Measurements from ENCODE around the gene DUSP1.

DNA sequence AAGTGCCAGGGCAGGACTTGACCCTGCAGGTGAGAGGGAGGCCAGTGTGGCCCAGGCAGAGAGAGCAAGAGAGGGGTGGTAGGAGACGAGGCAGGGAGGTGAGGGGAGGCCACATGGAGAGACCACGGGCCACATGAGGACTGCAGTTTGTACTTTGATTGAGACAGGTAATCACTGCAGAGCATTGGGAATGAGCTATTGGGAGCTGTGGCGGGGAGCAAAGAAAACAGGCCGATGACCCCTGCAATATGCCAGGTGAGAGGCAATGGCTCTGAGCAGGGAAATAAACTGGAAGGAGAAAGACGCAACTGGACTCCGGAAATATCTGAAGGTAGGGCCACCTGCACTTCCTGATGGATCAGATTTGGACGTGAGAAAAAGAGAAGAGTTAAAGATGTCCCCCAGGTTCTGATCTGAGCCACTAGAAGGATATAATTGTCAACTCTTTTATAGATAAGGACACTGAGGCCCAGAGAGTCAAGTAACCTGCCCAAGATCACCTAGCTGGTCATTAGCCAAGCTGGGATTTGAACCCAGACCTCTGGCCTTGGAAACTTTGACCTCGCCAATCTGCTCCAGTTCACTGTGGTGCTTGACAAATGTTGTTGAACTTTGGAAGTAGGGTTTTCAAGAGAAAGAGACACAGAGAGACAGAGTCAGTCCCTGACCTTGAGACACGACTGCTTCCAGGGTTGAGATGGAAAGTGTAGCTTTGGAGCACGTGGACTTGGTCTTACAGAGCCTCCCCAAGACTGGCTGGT is 42.3 kb downstream of the DUSP1 start:
- no peak for TF ChIP-seq POLR2A (IDR thresholded peaks at IDR 0.05; ENCODE audit: low read depth)
- TF ChIP-seq, protein P1, sequence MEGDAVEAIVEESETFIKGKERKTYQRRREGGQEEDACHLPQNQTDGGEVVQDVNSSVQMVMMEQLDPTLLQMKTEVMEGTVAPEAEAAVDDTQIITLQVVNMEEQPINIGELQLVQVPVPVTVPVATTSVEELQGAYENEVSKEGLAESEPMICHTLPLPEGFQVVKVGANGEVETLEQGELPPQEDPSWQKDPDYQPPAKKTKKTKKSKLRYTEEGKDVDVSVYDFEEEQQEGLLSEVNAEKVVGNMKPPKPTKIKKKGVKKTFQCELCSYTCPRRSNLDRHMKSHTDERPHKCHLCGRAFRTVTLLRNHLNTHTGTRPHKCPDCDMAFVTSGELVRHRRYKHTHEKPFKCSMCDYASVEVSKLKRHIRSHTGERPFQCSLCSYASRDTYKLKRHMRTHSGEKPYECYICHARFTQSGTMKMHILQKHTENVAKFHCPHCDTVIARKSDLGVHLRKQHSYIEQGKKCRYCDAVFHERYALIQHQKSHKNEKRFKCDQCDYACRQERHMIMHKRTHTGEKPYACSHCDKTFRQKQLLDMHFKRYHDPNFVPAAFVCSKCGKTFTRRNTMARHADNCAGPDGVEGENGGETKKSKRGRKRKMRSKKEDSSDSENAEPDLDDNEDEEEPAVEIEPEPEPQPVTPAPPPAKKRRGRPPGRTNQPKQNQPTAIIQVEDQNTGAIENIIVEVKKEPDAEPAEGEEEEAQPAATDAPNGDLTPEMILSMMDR (IDR thresholded peaks at IDR 0.05): no peak
- no peak for TF ChIP-seq EP300 (IDR thresholded peaks at IDR 0.05)
- TF ChIP-seq POLR2AphosphoS5 (IDR thresholded peaks at IDR 0.05): no peak

Data from esophagus muscularis mucosa (tissue), 4 donors.